ENCODE measurements around the gene IL15RA.

GRCh38 chr10:5953676-5954075, 23.7 kb downstream of the IL15RA start:
- TF ChIP-seq CTCF (conservative IDR thresholded peaks at IDR 0.05 in 1 of 2, IDR thresholded peaks at IDR 0.05 in 1 of 2; ENCODE audit: extremely low read depth in 1 of 2, insufficient read depth in 1 of 2, low read depth in 1 of 2, low read length in 2 of 2) (no peak), EZH2 (IDR thresholded peaks at IDR 0.05; ENCODE audit: borderline replicate concordance, low read length) (no peak)

Measured in mammary epithelial cell (primary cell).